Measurements from ENCODE around the gene IMMP2L.

DNA sequence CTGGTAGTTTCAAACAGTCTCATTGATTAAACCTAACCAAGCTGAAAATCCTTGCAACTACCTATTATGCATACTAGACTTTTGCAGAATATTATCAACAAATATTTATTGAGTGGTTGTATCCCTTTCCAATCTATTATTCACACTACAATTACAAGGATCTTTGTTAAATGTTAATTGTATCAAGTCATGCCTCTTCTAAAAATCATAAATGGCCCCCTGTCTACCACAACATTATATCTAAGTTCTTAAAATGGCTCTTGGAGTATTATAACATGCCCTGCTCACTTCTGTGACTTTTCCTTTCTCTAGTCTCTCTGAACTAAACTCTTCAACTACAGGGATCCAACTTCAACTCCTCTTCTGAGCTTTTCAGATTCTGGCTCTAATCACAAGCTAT is 219.3 kb downstream of the IMMP2L start:
- TF ChIP-seq, protein P1, sequence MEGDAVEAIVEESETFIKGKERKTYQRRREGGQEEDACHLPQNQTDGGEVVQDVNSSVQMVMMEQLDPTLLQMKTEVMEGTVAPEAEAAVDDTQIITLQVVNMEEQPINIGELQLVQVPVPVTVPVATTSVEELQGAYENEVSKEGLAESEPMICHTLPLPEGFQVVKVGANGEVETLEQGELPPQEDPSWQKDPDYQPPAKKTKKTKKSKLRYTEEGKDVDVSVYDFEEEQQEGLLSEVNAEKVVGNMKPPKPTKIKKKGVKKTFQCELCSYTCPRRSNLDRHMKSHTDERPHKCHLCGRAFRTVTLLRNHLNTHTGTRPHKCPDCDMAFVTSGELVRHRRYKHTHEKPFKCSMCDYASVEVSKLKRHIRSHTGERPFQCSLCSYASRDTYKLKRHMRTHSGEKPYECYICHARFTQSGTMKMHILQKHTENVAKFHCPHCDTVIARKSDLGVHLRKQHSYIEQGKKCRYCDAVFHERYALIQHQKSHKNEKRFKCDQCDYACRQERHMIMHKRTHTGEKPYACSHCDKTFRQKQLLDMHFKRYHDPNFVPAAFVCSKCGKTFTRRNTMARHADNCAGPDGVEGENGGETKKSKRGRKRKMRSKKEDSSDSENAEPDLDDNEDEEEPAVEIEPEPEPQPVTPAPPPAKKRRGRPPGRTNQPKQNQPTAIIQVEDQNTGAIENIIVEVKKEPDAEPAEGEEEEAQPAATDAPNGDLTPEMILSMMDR (IDR thresholded peaks at IDR 0.05), result no peak
- TF ChIP-seq EZH2phosphoT487 (IDR thresholded peaks at IDR 0.05), result no peak
